PC-9 (cell line): ENCODE data around the gene NKX2-4. TPM values are rescaled to one million over a fixed set of nuclear protein-coding genes. Genes with fewer than 3 reads are reported as not detected.

ENCODE experiments used
- BruUV-seq: library from RNA; stranded (reverse); fragments of 400-500 nt; replicated peaks from 2 replicates; lab custom pipeline; 2021; lab: Mats Ljungman, UMichigan
- CTCF ChIA-PET: fragments of 300-600 bp; sonication (Branson Sonifier 250); formaldehyde crosslinking; loops from one replicate; lab custom pipeline; 2022; ENCODE audit warnings: antibody characterized with exemption; lab: Charles Lee
- POLR2A ChIA-PET: fragments of 300-600 bp; sonication (Branson Sonifier 250); formaldehyde crosslinking; loops from one replicate; lab custom pipeline; 2022; ENCODE audit warnings: antibody characterized with exemption; ENCODE audit not compliant: unreplicated experiment; lab: Charles Lee
- DNase-seq, 2 experiments: peaks; one replicate each; pipeline versions ENCODE4 v3.0.0 to v3.0.0-alpha.2; 2015 to 2022; ENCODE audit warnings: mixed read lengths in 1 of 2
- H2AFZ ChIP-seq: fragments of 200-600 bp; sonication (generic); 2 replicates; pipeline ENCODE4 v1.8.1; 2017; ENCODE audit warnings: antibody characterized with exemption
- H3F3A ChIP-seq: fragments of 200-600 bp; sonication (generic); 2 replicates; pipeline ENCODE4 v1.8.1; 2017; ENCODE audit warnings: antibody characterized with exemption, mild to moderate bottlenecking, low read depth; ENCODE audit not compliant: insufficient read depth
- H3K27ac ChIP-seq: fragments of 200-600 bp; sonication (generic); 2 replicates; pipeline ENCODE4 v1.6.1; 2016; ENCODE audit warnings: mixed run types
- H3K27me3 ChIP-seq: fragments of 200-600 bp; sonication (generic); 2 replicates; pipeline ENCODE4 v1.6.1; 2016; ENCODE audit warnings: low read depth, mixed run types; ENCODE audit not compliant: insufficient read depth
- H3K36me3 ChIP-seq: fragments of 200-600 bp; sonication (generic); 2 replicates; pipeline ENCODE4 v1.6.1; 2016; ENCODE audit warnings: low read depth, mixed run types
- H3K4me1 ChIP-seq: fragments of 200-600 bp; sonication (generic); replicated peaks from 2 replicates; pipeline ENCODE4 v1.6.1; 2016; ENCODE audit warnings: mixed run types; ENCODE audit not compliant: insufficient read depth
- H3K4me2 ChIP-seq: fragments of 200-600 bp; sonication (generic); 2 replicates; pipeline ENCODE4 v1.6.1; 2017; ENCODE audit warnings: mixed run types
- H3K4me3 ChIP-seq: fragments of 200-600 bp; sonication (generic); 2 replicates; pipeline ENCODE4 v1.6.1; 2016; ENCODE audit warnings: mixed run types
- H3K79me2 ChIP-seq: fragments of 200-600 bp; sonication (generic); 2 replicates; pipeline ENCODE4 v1.6.1; 2017; ENCODE audit warnings: low read depth, mixed run types
- H3K9me2 ChIP-seq: fragments of 200-600 bp; sonication (generic); 2 replicates; pipeline ENCODE4 v1.8.1; 2017; ENCODE audit warnings: mild to moderate bottlenecking; ENCODE audit not compliant: insufficient read depth
- H3K9me3 ChIP-seq: fragments of 200-600 bp; sonication (generic); 2 replicates; pipeline ENCODE4 v1.8.1; 2016; ENCODE audit warnings: low read depth; ENCODE audit not compliant: insufficient read depth
- H4K20me1 ChIP-seq: fragments of 200-600 bp; sonication (generic); 2 replicates; pipeline ENCODE4 v1.8.1; 2017; ENCODE audit not compliant: insufficient read depth
- EZH2 ChIP-seq: fragments of 200-600 bp; sonication (generic); IDR thresholded peaks from 2 replicates; pipeline ENCODE4 v1.8.0; 2017; ENCODE audit warnings: antibody characterized with exemption, low read depth
- intact Hi-C: fragments of 100-400 bp; cut with micrococcal nuclease; formaldehyde crosslinking; loops from one replicate; pipeline ENCODE4 v1.10.0; 2022; ENCODE audit not compliant: unreplicated experiment
- total RNA-seq: library from RNA; stranded (reverse); gene quantifications from 2 replicates; pipeline ENCODE4 v1.2.3, GENCODE V29; 2021
- TF ChIP-seq, protein P1 (sequence below): fragments of 200-600 bp; sonication (generic); conservative IDR thresholded peaks from 2 replicates; pipeline ENCODE4 v1.6.1; 2017; ENCODE audit warnings: mixed run types, antibody characterized with exemption, mild to moderate bottlenecking, moderate library complexity

The NKX2-4 gene
- total RNA-seq, 1 experiment from 2014 or later = not detected

DNA sequence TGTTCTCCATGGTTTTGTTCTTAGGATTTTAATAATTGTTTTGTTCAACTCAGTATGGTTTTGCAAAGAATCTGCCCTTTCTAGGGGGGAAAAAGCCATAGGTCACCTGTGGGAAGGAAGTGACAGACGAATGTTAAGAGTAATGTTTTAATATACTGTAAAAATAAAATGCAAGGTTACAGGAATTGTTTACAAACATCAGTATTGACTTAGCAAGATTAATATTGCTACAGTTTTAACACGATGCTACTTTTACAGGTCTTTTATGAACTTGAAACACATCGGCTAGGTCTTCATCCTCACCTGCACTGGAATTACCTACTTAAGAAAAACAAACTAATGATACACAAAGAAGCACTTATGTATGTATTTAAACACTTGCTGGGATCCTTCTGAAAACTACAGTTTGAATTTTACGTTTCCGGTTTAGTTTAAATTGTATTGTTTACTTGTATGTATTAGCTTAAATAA lies 1.7 kb upstream of the NKX2-4 start:
- no peaks in the 10 kb centered on the region for H3K4me1 ChIP-seq

DNA sequence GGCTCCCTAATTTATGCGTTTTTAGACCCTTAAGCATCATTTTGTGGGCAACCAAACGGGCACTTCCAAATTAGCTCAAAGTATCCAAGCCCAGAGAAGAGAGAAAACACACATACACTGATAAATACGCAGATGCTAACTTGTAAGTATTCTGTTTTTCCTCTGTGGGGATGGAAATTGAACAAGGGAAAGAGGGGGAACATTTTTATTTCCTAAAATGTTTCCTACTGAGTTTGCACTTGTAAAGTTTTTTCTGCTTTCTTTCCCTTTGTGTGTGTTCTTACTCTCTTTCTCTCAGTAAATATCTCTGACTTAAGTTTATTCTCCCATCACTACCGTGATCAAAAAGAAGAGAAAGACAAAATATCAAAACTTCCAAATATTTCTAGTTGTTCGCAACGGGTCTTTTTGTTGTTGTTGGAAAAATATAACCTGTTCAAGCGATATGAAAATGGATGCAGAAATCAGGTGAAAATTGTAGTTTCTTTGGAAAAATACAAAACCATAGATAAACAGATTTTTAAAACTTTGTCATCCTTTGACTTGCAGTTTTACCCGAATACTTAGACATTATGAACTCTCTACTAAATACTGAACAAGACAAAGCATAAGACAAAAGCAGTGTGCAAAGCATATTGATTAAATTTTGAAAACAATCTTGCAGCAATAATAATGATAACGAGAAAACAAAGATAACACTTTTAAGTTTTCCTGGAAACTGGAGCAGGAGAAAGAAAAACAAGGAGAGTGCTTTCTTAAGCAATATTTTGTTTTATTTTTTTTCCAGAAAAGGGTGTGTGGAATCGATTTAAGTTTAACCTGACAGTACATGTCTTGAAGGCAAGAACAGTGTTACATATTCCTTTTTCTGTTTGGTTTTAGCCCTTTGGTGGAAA lies 1.0 kb upstream of the NKX2-4 start:
- ChIA-PET POLR2A (no interaction called here), CTCF (no interaction called here)

More for the DNA sequence above, 1.7 kb upstream of the NKX2-4 start:
- intact Hi-C loops = no loop called here
- ChIA-PET POLR2A (no interaction called here), CTCF (no interaction called here)
- H3K4me2 ChIP-seq = no peak overlapping the region
- no peaks in the 10 kb centered on the region for H4K20me1 ChIP-seq
- H3K27ac ChIP-seq = no peak overlapping the region
- H2AFZ ChIP-seq = no peak overlapping the region
- H3K79me2 ChIP-seq = no peaks in the 10 kb centered on the region
- DNase-seq = no peak
- TF ChIP-seq EZH2 = no peak
- TF ChIP-seq, protein P1, sequence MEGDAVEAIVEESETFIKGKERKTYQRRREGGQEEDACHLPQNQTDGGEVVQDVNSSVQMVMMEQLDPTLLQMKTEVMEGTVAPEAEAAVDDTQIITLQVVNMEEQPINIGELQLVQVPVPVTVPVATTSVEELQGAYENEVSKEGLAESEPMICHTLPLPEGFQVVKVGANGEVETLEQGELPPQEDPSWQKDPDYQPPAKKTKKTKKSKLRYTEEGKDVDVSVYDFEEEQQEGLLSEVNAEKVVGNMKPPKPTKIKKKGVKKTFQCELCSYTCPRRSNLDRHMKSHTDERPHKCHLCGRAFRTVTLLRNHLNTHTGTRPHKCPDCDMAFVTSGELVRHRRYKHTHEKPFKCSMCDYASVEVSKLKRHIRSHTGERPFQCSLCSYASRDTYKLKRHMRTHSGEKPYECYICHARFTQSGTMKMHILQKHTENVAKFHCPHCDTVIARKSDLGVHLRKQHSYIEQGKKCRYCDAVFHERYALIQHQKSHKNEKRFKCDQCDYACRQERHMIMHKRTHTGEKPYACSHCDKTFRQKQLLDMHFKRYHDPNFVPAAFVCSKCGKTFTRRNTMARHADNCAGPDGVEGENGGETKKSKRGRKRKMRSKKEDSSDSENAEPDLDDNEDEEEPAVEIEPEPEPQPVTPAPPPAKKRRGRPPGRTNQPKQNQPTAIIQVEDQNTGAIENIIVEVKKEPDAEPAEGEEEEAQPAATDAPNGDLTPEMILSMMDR = no peak
- H3K9me3 ChIP-seq = no peaks in the 10 kb centered on the region
- H3F3A ChIP-seq = no peaks in the 10 kb centered on the region
- peaks cover 7% of the 10 kb centered on the region; the same call in 1 of the 2 replicates for H3K27me3 ChIP-seq
- no TSS peak for BruUV-seq
- H3K9me2 ChIP-seq = no peaks in the 10 kb centered on the region
- H3K4me3 ChIP-seq = no peak overlapping the region
- H3K36me3 ChIP-seq = no peaks in the 10 kb centered on the region

DNA sequence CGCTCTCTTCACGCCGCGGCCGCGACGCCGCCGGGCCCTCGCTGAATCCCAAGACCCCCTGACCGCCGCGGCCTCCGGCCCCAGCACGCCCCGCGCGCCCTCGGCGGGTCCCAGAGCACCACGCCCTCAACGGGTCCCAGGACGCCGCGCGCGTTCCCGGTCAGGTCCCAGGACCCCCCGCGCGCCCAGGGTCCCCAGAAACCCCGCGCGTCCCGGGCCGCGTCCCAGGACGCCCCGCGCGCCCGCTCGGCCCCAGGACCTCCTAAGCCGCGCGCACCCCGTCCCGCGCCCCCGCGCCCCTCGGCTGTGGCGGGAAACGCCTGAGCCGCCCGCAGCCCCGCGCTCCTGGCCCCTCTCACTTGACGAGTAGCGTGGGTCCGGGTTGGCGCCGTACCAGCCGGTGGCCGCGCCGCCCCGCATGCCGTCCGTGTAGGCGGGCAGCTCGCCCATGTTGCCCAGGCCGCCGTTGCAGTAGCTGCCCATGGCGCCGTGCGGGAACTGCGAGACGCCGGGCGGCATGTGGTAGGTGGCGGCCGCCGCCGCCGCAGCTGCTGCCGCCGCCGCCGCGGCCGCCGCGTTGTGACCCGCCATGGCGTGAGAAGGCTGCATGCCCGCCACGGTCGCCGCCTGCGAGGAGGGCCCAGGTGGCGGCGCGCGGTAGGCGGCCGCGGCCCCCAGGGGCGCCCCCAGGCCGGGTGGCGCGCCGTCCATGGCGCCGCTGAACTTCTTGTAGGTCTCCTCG lies 556 bp downstream of the NKX2-4 start:
- no TSS peak for BruUV-seq
- Histone ChIP-seq H3K79me2 (no peaks in the 10 kb centered on the region), H3F3A (no peaks in the 10 kb centered on the region), H4K20me1 (no peaks in the 10 kb centered on the region), H3K27ac (no peak overlapping the region), H3K4me1 (no peaks in the 10 kb centered on the region), H2AFZ (no peak overlapping the region), H3K36me3 (no peaks in the 10 kb centered on the region), H3K9me3 (no peaks in the 10 kb centered on the region), H3K4me3 (no peak overlapping the region), H3K27me3 (peaks cover 4% of the 10 kb centered on the region; the same call in 1 of the 2 replicates), H3K9me2 (no peaks in the 10 kb centered on the region), H3K4me2 (no peak overlapping the region)
- CTCF ChIA-PET = no interaction called here
- DNase-seq = no peak
- POLR2A ChIA-PET = no interaction called here
- intact Hi-C loops = no loop called here
- TF ChIP-seq, protein P1 = no peak
- TF ChIP-seq EZH2 = no peak

More for the DNA sequence above, 1.0 kb upstream of the NKX2-4 start:
- no peaks in the 10 kb centered on the region for H3K9me3 ChIP-seq
- H2AFZ ChIP-seq = no peak overlapping the region
- H3K4me2 ChIP-seq = no peak overlapping the region
- TF ChIP-seq EZH2 = no peak
- H3K4me1 ChIP-seq = no peaks in the 10 kb centered on the region
- H3F3A ChIP-seq = no peaks in the 10 kb centered on the region
- no peak overlapping the region for H3K27ac ChIP-seq
- H3K4me3 ChIP-seq = no peak overlapping the region
- DNase-seq = no peak
- BruUV-seq = no TSS peak
- H3K36me3 ChIP-seq = no peaks in the 10 kb centered on the region
- no peaks in the 10 kb centered on the region for H3K79me2 ChIP-seq
- peaks cover 4% of the 10 kb centered on the region; the same call in 1 of the 2 replicates for H3K27me3 ChIP-seq
- intact Hi-C loops = no loop called here
- H3K9me2 ChIP-seq = no peaks in the 10 kb centered on the region
- no peaks in the 10 kb centered on the region for H4K20me1 ChIP-seq
